HG03378 (cell line): Measurements from ENCODE around the gene URB2.

Experiments used
- ATAC-seq: cut with Tn5 transposase; IDR thresholded peaks from one replicate; pipeline ENCODE4 v1.9.1; 2021; ENCODE audit warnings: mild to moderate bottlenecking, moderate library complexity; ENCODE audit not compliant: unreplicated experiment

URB2 gene

DNA sequence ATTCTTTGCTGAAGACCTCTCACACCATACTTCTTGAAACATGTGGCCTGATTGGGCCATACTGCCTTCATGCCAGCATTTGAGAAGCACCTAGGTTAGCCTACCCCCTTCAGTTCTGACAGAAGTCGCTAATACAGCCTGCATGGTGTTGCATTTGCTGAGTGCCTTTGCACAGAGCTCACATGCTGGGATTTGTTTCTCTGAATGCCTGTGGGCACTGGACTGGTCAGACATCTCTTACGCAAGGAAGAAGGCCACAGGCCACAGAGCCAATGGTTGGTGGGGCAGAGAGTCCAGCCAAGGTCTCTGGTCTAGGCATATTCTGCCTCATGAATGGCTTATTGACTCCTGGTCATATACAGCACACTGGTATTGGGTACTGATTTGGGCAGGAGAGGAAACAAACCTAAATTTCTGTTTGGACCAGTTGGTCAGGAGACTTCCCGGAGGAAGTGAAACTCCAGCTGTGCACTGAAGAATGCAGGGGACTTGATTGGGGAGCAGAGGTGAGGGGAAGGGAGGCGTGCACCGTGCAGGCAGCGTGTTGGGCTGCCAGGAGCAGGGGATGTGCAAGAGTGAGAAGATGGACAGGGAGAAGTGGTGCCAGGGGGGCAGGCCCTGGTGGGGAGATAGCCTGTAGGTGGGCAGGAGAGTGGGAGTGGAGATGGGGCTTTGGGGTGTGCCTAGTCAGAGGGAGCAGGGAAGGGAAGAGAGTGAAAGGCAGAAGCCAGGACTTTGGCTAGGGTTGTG, 18.1 kb downstream of the URB2 start:
- ATAC-seq = no peak

GRCh38 chr1:229645324-229645993, 19.4 kb downstream of the URB2 start:
- ATAC-seq = no peak

- ATAC-seq = no peak
Measured at GRCh38 chr1:229648406-229648805, 22.4 kb downstream of the URB2 start.

GRCh38 chr1:229650045-229650444, 24.0 kb downstream of the URB2 start:
- ATAC-seq = no peak

DNA sequence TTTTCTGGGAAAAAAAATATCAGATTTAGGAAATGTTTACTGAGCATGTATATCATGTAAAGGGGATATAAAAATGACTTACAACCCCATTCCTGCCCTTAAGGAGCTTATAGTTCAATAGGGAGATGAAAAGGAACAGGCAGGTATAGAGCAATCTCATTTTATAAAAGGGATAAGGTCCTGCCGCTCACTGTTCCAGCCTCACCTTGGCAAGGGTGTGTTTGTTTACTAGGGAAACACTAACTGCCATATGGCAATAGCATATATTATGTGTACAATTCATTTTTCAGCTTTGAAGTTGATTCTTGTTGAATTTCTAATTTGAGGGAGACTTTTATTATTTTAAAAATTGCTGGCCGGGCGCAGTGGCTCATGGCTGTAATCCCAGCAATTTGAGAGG, 25.5 kb downstream of the URB2 start:
- ATAC-seq = no peak

GRCh38 chr1:229653420-229653819, 27.4 kb downstream of the URB2 start:
- ATAC-seq = no peak

- ATAC-seq = no peak
Measured at GRCh38 chr1:229655781-229656180, 29.7 kb downstream of the URB2 start.

DNA sequence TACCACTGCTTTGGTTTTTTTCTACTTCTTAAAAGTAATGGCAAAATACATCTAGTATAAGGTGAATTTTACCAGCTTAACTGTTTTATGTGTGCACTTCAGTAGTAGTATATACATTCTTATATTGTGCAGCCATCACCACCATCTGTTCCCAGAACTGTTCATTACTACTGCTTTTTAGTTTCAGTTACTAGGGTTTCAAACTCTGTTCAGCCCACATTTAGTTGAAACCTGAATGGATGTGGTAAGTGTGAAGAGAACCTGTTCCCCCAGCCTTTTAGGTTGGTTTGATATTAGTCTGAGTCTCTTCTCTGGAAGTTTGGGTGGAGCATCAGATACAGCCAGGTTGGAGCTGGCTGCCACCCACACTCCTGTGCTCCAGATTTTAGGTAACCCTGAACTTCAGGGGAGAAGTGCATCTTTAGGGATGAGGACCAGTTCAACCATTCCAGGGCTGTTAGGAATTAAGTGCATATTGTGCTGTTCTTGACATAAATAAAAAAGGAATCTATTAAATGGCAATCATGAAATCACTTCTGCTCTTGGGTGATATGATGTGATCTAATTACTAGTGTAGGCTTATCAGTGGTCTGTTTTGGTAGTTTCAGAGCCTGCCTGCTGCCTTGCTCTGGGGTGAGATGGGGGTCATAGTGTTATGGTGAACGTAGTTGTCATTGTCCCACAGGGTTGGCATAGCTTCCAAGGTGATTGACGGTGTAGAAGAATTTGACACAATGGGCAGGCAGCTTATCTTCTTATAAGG, 32.1 kb downstream of the URB2 start:
- ATAC-seq = no peak

- no peak for ATAC-seq
Measured at GRCh38 chr1:229661022-229661877, 35.2 kb downstream of the URB2 start.

DNA sequence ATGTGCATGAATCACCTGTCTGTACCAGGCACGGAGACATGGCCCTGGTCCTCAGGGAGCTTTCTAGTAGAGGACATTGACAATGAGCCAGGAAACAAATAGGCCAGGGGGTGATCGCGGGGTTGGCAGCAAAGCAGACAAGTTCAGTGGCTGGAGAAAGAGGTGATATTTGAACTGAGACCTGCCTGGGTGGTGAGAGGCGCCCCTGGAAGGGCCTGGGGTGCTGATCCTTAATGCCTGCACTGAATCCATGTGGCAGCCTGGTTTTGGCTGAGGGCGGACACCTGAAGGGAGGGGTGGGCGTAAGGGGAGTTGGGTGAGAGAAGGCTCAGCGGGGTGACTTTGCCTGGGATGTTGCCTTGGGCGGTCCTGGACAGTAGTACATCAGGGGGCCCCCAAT, 35.9 kb downstream of the URB2 start:
- ATAC-seq = no peak

GRCh38 chr1:229664133-229664689, 38.2 kb downstream of the URB2 start:
- ATAC-seq = peak; percentile 56

DNA sequence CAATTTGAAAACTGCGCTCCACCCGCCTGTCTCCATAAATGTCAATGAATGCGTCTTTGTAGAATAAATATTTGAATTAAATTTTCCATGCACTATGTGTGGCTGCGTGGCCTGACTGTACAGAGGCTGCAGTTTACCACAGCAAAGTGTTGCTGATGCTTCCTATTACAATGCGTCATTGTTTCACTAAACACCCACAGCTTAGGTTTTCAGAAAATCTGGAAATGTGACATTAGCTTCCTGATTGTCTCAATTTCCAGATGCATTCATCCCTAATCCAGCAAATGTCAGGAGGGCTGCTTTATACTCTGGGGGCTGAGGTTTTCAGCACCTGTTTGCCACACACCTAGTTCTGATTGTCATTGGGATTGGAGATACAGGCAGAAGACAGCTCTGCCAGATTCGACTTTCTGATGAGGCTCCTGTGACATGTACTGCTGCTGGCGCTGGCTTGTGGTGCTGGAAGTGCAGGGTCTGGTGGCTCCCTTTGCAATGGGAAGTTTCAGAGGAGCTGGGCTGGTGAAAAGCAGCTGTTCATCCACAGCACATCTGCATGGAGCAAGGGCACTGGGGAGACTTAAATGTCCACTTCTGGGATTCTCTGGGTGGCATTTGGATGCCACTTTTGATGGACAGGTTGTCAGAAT, 40.0 kb downstream of the URB2 start:
- no peak for ATAC-seq

- ATAC-seq = no peak
Measured at GRCh38 chr1:229666585-229666984, 40.5 kb downstream of the URB2 start.

GRCh38 chr1:229669333-229669732, 43.3 kb downstream of the URB2 start:
- ATAC-seq = no peak

DNA sequence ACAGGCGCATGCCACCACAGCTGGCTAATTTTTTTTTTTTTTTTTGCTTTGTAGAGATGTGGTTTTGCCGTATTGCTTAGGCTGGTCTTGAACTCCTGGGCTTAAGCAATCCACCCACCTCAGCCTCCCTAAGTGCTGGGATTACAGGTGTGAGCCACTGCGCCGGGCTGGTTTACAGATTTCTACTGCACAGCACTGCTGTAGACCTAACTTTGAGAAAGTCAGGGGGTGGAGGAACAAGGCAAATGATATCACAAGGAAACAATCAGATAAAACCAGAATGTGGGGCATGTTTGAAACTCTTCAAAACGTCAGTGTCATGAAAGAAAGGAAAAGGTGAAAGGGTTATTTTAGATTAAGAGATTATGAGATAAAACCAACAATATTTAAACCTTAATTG, 45.3 kb downstream of the URB2 start:
- no peak for ATAC-seq

DNA sequence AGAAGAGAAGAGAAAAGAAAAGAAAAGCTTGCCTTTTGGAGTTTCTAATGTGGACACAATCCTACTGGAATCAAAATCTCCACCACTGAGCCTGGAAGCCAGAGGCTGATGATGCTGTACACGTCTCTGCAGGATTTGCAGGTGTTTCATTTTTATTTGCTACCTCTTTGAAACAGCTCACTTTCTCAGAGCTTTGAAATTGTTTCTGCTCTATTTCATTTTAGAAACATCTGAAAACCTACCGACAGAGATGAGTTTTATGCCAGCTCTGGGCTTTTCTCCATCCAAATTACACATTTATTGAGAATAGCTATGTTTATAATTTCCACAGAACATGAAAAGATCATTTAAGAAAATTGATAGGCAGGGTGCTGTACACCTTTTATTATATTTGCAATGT, 46.2 kb downstream of the URB2 start:
- no peak for ATAC-seq

- ATAC-seq = no peak
Measured at GRCh38 chr1:229674042-229674441, 48.0 kb downstream of the URB2 start.

- ATAC-seq = no peak
Measured at GRCh38 chr1:229675396-229675795, 49.3 kb downstream of the URB2 start.

DNA sequence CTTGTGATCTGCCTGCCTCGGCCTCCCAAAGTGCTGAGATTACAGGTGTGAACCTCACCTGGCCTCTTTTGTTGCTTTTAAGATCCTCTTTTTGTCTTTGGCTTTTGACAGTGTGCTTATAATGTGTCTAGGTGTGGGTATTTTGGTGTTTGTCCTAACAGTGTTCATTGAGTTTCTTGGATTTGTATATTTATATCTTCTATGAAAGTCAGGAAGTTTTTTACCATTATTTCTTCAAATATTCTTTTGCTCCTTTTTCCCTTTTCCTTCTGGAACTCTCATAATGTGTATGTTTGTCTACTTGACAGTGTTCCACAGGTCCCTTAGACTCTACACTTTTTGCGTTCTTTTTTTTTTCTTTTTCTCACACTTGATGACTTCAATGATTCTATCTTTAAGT, 59.1 kb downstream of the URB2 start:
- ATAC-seq = no peak

GRCh38 chr1:229689273-229689672, 63.2 kb downstream of the URB2 start:
- ATAC-seq = no peak
